Skin of body (tissue), 2 donors: Measurements from ENCODE around the gene UTS2R. TPM values are rescaled to one million over a fixed set of nuclear protein-coding genes. Genes with fewer than 3 reads are reported as not detected.

ENCODE experiments used
- small RNA-seq: library from RNA; depleted of rRNA; stranded (forward); fragments of <200 nt; gene quantifications from one replicate; pipeline ENCODE3, GENCODE V24; 2014; ENCODE audit warnings: low replicate concordance
- total RNA-seq: library from RNA; depleted of rRNA; stranded (reverse); fragments of >200 nt; gene quantifications from one replicate; pipeline ENCODE4 v1.2.3, GENCODE V29; 2014

UTS2R gene
- total RNA-seq, 1 donor from 2014 or later, result 0.20 TPM

Small RNAs within 50 kb of the gene (small RNA-seq; reads per million reads assigned to genes)
- not detected for gene RF00019

Other genes starting within 250 kb of the UTS2R start
- 22.6 TPM for gene CCDC57, start 158.9 kb upstream of the UTS2R start, total RNA-seq
- gene SLC16A3, start 142.7 kb upstream of the UTS2R start, total RNA-seq, result 16.3 TPM
- gene CSNK1D, start 98.1 kb upstream of the UTS2R start, total RNA-seq, result 40.5 TPM
- 0.30 TPM for gene CD7, start 54.2 kb upstream of the UTS2R start, total RNA-seq
- gene SECTM1, start 38.0 kb upstream of the UTS2R start, total RNA-seq, result 11.7 TPM
- gene TEX19, start 12.5 kb upstream of the UTS2R start, total RNA-seq, result not detected
- 14.8 TPM for gene HEXD, start 46.6 kb downstream of the UTS2R start, total RNA-seq
- 13.5 TPM for gene OGFOD3, start 46.8 kb downstream of the UTS2R start, total RNA-seq
- gene CYBC1, start 79.0 kb downstream of the UTS2R start, total RNA-seq, result 24.8 TPM
- 36.0 TPM for gene NARF, start 87.0 kb downstream of the UTS2R start, total RNA-seq
- gene FOXK2, start 148.0 kb downstream of the UTS2R start, total RNA-seq, result 25.4 TPM